IMR-90 (cell line): Measurements from ENCODE around the gene TMEM101. TPM values are rescaled to one million over a fixed set of nuclear protein-coding genes. Genes with fewer than 3 reads are reported as not detected.

Experiments used
- ATAC-seq: fragments of 200-7000 bp; cut with Tn5 transposase; 2 replicates; pipeline ENCODE4 v1.9.1; 2020; ENCODE audit warnings: low read depth, mild to moderate bottlenecking, moderate library complexity
- BruUV-seq: library from RNA; stranded (reverse); fragments of 400-500 nt; replicated peaks from 2 replicates; lab custom pipeline; 2021; lab: Mats Ljungman, UMichigan
- CTCF ChIA-PET: fragments of 300-600 bp; formaldehyde crosslinking; extraction: SDS; loops from one replicate; lab custom pipeline; 2021; ENCODE audit warnings: antibody characterized with exemption; lab: Yijun Ruan, JAX
- POLR2A ChIA-PET: fragments of 300-600 bp; sonication (Branson Sonifier 250); formaldehyde crosslinking; loops from one replicate; lab custom pipeline; 2022; ENCODE audit warnings: antibody characterized with exemption; ENCODE audit not compliant: unreplicated experiment; lab: Charles Lee
- DNase-seq: peaks from one replicate; pipeline ENCODE4 v3.0.0; 2013
- H2AFZ ChIP-seq: replicated peaks from 2 replicates; pipeline ENCODE3; 2013; ENCODE audit warnings: low read length, mild to moderate bottlenecking; ENCODE audit not compliant: poor library complexity
- H2AK5ac ChIP-seq: 2 replicates; pipeline ENCODE4 v1.6.1; 2013; ENCODE audit warnings: low read depth, low read length, inconsistent platforms
- H2AK9ac ChIP-seq: replicated peaks from 2 replicates; pipeline ENCODE3; 2013; ENCODE audit warnings: mild to moderate bottlenecking, low read depth, low read length, moderate library complexity; ENCODE audit not compliant: poor library complexity
- H2BK120ac ChIP-seq: 2 replicates; pipeline ENCODE4 v1.6.1; 2013; ENCODE audit warnings: low read depth, low read length, inconsistent platforms
- H2BK15ac ChIP-seq: 3 replicates; pipeline ENCODE4 v1.6.1; 2013; ENCODE audit warnings: low read depth, low read length, inconsistent platforms
- H2BK20ac ChIP-seq: 2 replicates; pipeline ENCODE4 v1.6.1; 2013; ENCODE audit warnings: low read depth, mild to moderate bottlenecking, inconsistent platforms, low read length, moderate library complexity
- H2BK5ac ChIP-seq: 2 replicates; pipeline ENCODE4 v1.6.1; 2013; ENCODE audit warnings: mild to moderate bottlenecking, low read depth, low read length, inconsistent platforms; ENCODE audit not compliant: poor library complexity, severe bottlenecking
- H3K14ac ChIP-seq: replicated peaks from 2 replicates; pipeline ENCODE4 v1.6.1; 2013; ENCODE audit warnings: low read depth, low read length, inconsistent platforms
- H3K18ac ChIP-seq: 2 replicates; pipeline ENCODE4 v1.6.1; 2013; ENCODE audit warnings: low read depth, low read length, control low read depth
- H3K23ac ChIP-seq: 2 replicates; pipeline ENCODE4 v1.6.1; 2013; ENCODE audit warnings: low read depth, low read length, inconsistent platforms
- H3K27ac ChIP-seq: 2 replicates; pipeline ENCODE4 v1.5.1; 2013; ENCODE audit warnings: mild to moderate bottlenecking, control low read depth, low read length; ENCODE audit not compliant: insufficient read depth
- H3K27me3 ChIP-seq: 2 replicates; pipeline ENCODE4 v1.6.1; 2013; ENCODE audit warnings: low read length; ENCODE audit not compliant: control insufficient read depth, insufficient read depth
- H3K36me3 ChIP-seq: 2 replicates; pipeline ENCODE4 v1.6.1; 2013; ENCODE audit warnings: low read length, mixed read lengths; ENCODE audit not compliant: control insufficient read depth, insufficient read depth
- H3K4ac ChIP-seq: 2 replicates; pipeline ENCODE4 v1.6.1; 2013; ENCODE audit warnings: low read depth, low read length, inconsistent platforms
- H3K4me1 ChIP-seq: 2 replicates; pipeline ENCODE4 v1.6.1; 2013; ENCODE audit warnings: low read length, mixed read lengths; ENCODE audit not compliant: control insufficient read depth, insufficient read depth
- H3K4me2 ChIP-seq: 2 replicates; pipeline ENCODE4 v1.6.1; 2013; ENCODE audit warnings: low read depth, mild to moderate bottlenecking, control low read depth, low read length, moderate library complexity
- H3K4me3 ChIP-seq: 2 replicates; pipeline ENCODE4 v1.5.1; 2013; ENCODE audit warnings: low read depth, mild to moderate bottlenecking, control low read depth, low read length, moderate library complexity; ENCODE audit not compliant: insufficient read depth
- H3K56ac ChIP-seq: 2 replicates; pipeline ENCODE4 v1.6.1; 2013; ENCODE audit warnings: low read length, inconsistent platforms; ENCODE audit not compliant: insufficient read depth; ENCODE audit errors: extremely low read depth
- H3K79me1 ChIP-seq, 2 experiments: 2 replicates each; pipeline ENCODE4 v1.6.1; 2013; ENCODE audit warnings: low read length in 2 of 2, inconsistent platforms in 1 of 2, low read depth in 1 of 2
- H3K9ac ChIP-seq: 2 replicates; pipeline ENCODE4 v1.6.1; 2013; ENCODE audit warnings: low read depth, low read length, control low read depth
- H3K9me1 ChIP-seq: 2 replicates; pipeline ENCODE4 v1.6.1; 2013; ENCODE audit warnings: low read length, inconsistent platforms; ENCODE audit not compliant: insufficient read depth
- H3K9me3 ChIP-seq: 2 replicates; pipeline ENCODE4 v1.6.1; 2013; ENCODE audit warnings: low read length; ENCODE audit not compliant: control insufficient read depth, insufficient read depth
- H4K20me1 ChIP-seq: 2 replicates; pipeline ENCODE4 v1.6.1; 2013; ENCODE audit warnings: low read length, inconsistent platforms; ENCODE audit not compliant: insufficient read depth
- H4K5ac ChIP-seq: 2 replicates; pipeline ENCODE4 v1.6.1; 2013; ENCODE audit warnings: mild to moderate bottlenecking, low read depth, low read length, control low read depth
- H4K8ac ChIP-seq, 2 experiments: 2 replicates each; pipeline ENCODE4 v1.6.1; 2013; ENCODE audit warnings: low read depth in 2 of 2, low read length in 2 of 2, control low read depth in 1 of 2, inconsistent platforms in 1 of 2
- H4K91ac ChIP-seq: 2 replicates; pipeline ENCODE4 v1.6.1; 2013; ENCODE audit warnings: low read depth, low read length, inconsistent platforms; ENCODE audit not compliant: insufficient read depth
- BHLHE40 ChIP-seq: fragments of 150-350 bp; IDR thresholded peaks from 2 replicates; pipeline ENCODE4 v1.6.1; 2016; ENCODE audit warnings: mild to moderate bottlenecking, low read depth, low read length
- CEBPB ChIP-seq: IDR thresholded peaks from 2 replicates; pipeline ENCODE4 v1.6.1; 2012; ENCODE audit warnings: low read depth, low read length, improper control_type of control experiment
- CHD1 ChIP-seq: IDR thresholded peaks from 2 replicates; pipeline ENCODE4 v1.6.1; 2012; ENCODE audit warnings: low read depth, low read length, improper control_type of control experiment
- CTCF ChIP-seq: conservative IDR thresholded peaks from 2 replicates; pipeline ENCODE4 v1.5.1; 2012; ENCODE audit warnings: mild to moderate bottlenecking, low read depth, low read length, improper control_type of control experiment
- ELK1 ChIP-seq: fragments of 150-350 bp; IDR thresholded peaks from 2 replicates; pipeline ENCODE4 v1.6.1; 2016; ENCODE audit warnings: low read depth, mild to moderate bottlenecking, low read length, moderate library complexity, borderline replicate concordance
- FOS ChIP-seq: fragments of 150-350 bp; IDR thresholded peaks from 2 replicates; pipeline ENCODE4 v1.6.1; 2016; ENCODE audit warnings: low read depth, low read length
- MAFK ChIP-seq: IDR thresholded peaks from 2 replicates; pipeline ENCODE4 v1.6.1; 2012; ENCODE audit warnings: low read depth, low read length, improper control_type of control experiment
- MAZ ChIP-seq: IDR thresholded peaks from 2 replicates; pipeline ENCODE4 v1.6.1; 2012; ENCODE audit warnings: low read depth, mild to moderate bottlenecking, low read length, improper control_type of control experiment, moderate library complexity, borderline replicate concordance
- MXI1 ChIP-seq: IDR thresholded peaks from 2 replicates; pipeline ENCODE4 v1.6.1; 2012; ENCODE audit warnings: low read depth, mild to moderate bottlenecking, low read length, moderate library complexity, borderline replicate concordance
- NFE2L2 ChIP-seq: fragments of 150-350 bp; IDR thresholded peaks from 2 replicates; pipeline ENCODE4 v1.6.1; 2016; ENCODE audit warnings: low read depth, mild to moderate bottlenecking, low read length
- POLR2A ChIP-seq: IDR thresholded peaks from 2 replicates; pipeline ENCODE4 v1.6.1; 2012; ENCODE audit warnings: mild to moderate bottlenecking, low read depth, low read length
- RCOR1 ChIP-seq: IDR thresholded peaks from 2 replicates; pipeline ENCODE4 v1.6.1; 2012; ENCODE audit warnings: mild to moderate bottlenecking, low read length, improper control_type of control experiment; ENCODE audit not compliant: insufficient replicate concordance
- RFX5 ChIP-seq: IDR thresholded peaks from 2 replicates; pipeline ENCODE4 v1.8.0; 2012; ENCODE audit warnings: low read depth, mild to moderate bottlenecking, low read length, moderate library complexity
- SMC3 ChIP-seq: fragments of 150-350 bp; IDR thresholded peaks from 2 replicates; pipeline ENCODE4 v1.6.1; 2016; ENCODE audit warnings: low read depth, mild to moderate bottlenecking, antibody characterized with exemption, low read length, moderate library complexity
- USF2 ChIP-seq: fragments of 150-350 bp; IDR thresholded peaks from 2 replicates; pipeline ENCODE4 v1.6.1; 2017; ENCODE audit warnings: mild to moderate bottlenecking, antibody characterized with exemption, low read length, low read depth
- WGBS, 2 experiments: methylation state at CpG; one replicate each; pipeline versions ENCODE4 v1.1.5 to v1.1.7; 2013; ENCODE audit warnings: missing lambda C conversion rate in 2 of 2; ENCODE audit not compliant: insufficient read length in 1 of 2; ENCODE audit errors: extremely low coverage in 2 of 2; 5-methylcytosine and 5-hydroxymethylcytosine counted together
- dilution Hi-C: fragments of 300-500 bp; cut with HindIII; formaldehyde crosslinking; loops from one replicate; pipeline ENCODE4 v1.14.3; 2018; ENCODE audit warnings: low sequenced_read_pairs; ENCODE audit not compliant: unreplicated experiment
- in situ Hi-C: fragments of 300-500 bp; cut with MboI; formaldehyde crosslinking; loops from 3 replicates; pipeline ENCODE4 v1.14.3; 2019; ENCODE audit warnings: low sequenced_read_pairs, inconsistent platforms, mixed read lengths
- intact Hi-C: fragments of 100-400 bp; cut with micrococcal nuclease; formaldehyde crosslinking; loops from 2 replicates; pipeline ENCODE4 v1.10.0; 2022
- polyA plus RNA-seq, 3 experiments: library from polyadenylated mRNA; depleted of rRNA; stranded (reverse); fragments of >200 nt; gene quantifications; 2 replicates each; pipeline ENCODE4 v1.2.3, GENCODE V29; 2012; ENCODE audit warnings: low replicate concordance in 1 of 3
- total RNA-seq: library from RNA; depleted of rRNA; stranded (reverse); fragments of >200 nt; gene quantifications from 2 replicates; pipeline ENCODE4 v1.2.3, GENCODE V29; 2012

The TMEM101 gene
- total and polyA plus RNA-seq, 2 of the 4 experiments (the other 2 are of a cell fraction) = 30.7 to 36.6 TPM

- H2BK15ac ChIP-seq = no peak overlapping the region
- H3K36me3 ChIP-seq = no peaks in the 10 kb centered on the region; the same call in 1 of the 2 replicates
- no peaks in the 10 kb centered on the region for H3K9me3 ChIP-seq
- peaks cover 22% of the 10 kb centered on the region; the same call in 1 of the 2 replicates for H3K4me1 ChIP-seq
- H2AK9ac ChIP-seq = no peak overlapping the region
- ChIA-PET POLR2A (no interaction called here), CTCF (no interaction called here)
- no peak overlapping the region for H2BK20ac ChIP-seq
- H3K79me1 ChIP-seq = peaks cover 9 to 64% of the 10 kb centered on the region in 2 experiments
- BruUV-seq = no TSS peak
- no peak overlapping the region for H4K8ac ChIP-seq
- H3K4ac ChIP-seq = no peak overlapping the region
- no peak overlapping the region for H3K14ac ChIP-seq
- no peak overlapping the region for H3K9ac ChIP-seq
- H3K23ac ChIP-seq = no peak overlapping the region
- in situ Hi-C loops (no loop called here), dilution Hi-C loops (no loop called here), intact Hi-C loops (no loop called here)
- H2BK5ac ChIP-seq = no peak overlapping the region
- H3K18ac ChIP-seq = no peak overlapping the region
- H3K27ac ChIP-seq = no peak overlapping the region
- H3K4me2 ChIP-seq = no peak overlapping the region
- H3K56ac ChIP-seq = no peak overlapping the region
- H3K27me3 ChIP-seq = no peaks in the 10 kb centered on the region
- TF ChIP-seq RCOR1 (no peak), POLR2A (no peak), MAFK (no peak), CEBPB (no peak), CTCF (no peak), MAZ (no peak), MXI1 (no peak), RFX5 (no peak), BHLHE40 (no peak), NFE2L2 (no peak), SMC3 (no peak), ELK1 (no peak), FOS (no peak), CHD1 (no peak), USF2 (no peak)
- no peak for DNase-seq
- H2BK120ac ChIP-seq = no peak overlapping the region
- peaks cover 19% of the 10 kb centered on the region for H3K9me1 ChIP-seq
- H4K5ac ChIP-seq = no peak overlapping the region
- 33% methylated on average over 2 of the region's 3 CpGs; no CpG with 5 or more reads in 1 of the 2 experiments for WGBS, 2 experiments
- no peak overlapping the region for H4K91ac ChIP-seq
- H2AFZ ChIP-seq = no peak overlapping the region
- H4K20me1 ChIP-seq = no peaks in the 10 kb centered on the region
- no peak overlapping the region for H3K4me3 ChIP-seq
- no peak overlapping the region for H2AK5ac ChIP-seq
- ATAC-seq = no peak
Measured at GRCh38 chr17:44012391-44012790, 2.4 kb downstream of the TMEM101 start.
